GM19023 (cell line): ENCODE results near the gene IDH3B.
"Not testable (repeated sequence)": the region's sequence is repeated elsewhere in the genome, so short reads cannot be mapped to it uniquely, and the experiment has no call there.

ENCODE experiments used
- ATAC-seq: cut with Tn5 transposase; IDR thresholded peaks from one replicate; pipeline ENCODE4 v1.9.1; 2021; ENCODE audit warnings: mild to moderate bottlenecking, moderate library complexity; ENCODE audit not compliant: unreplicated experiment

IDH3B gene

DNA sequence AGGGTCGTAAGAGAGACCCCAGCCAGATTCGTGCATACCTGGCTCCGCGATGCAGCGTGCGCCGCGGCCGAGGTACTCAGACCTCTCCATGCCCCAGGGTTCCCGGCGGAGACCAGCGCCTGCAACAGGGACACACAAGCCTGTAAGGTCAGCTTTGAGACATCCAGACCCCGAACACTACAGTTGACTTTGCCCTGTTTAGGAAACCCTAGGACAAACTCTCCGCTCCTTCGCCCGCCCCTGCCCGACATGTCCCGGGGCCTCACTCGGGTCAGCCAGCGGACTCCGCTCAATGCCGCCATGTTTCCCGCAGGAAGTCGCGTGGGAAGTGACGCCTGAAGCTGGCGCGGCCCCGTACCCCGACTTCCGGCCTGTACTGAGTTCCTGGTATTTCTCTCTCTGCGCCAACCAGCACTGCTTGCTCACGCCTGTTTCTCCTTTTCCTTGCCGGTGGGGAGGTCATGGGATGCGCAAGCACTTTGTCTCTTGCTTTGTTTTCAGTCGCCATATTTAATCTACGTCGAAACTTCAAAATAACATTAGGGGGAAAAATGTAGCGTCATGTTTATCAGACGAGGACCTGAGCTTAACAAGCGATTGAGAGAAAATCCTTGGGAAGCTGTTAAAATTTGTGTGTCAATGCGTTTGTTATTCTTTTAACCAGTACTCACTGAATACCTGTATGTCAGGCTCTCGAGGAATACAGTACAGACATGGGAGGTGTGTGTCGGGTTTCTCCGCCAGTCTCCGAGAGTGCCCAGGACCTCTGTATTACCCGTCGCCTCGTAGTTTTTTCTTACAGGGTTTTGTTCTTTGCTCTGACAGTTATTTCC, at the start of gene IDH3B:
Gene IDH3B, minus strand, starts transcription at position 330 of the 833 bp plus-strand sequence. Its CDS starts 28 bp downstream, at position 302.
- ATAC-seq, result peak; percentile 96

- no peak for ATAC-seq
Measured at GRCh38 chr20:2713285-2713684, 49.3 kb upstream of the IDH3B start.

- ATAC-seq, result no peak
Measured at GRCh38 chr20:2709205-2709981, 45.4 kb upstream of the IDH3B start.

GRCh38 chr20:2708665-2709064, 44.6 kb upstream of the IDH3B start:
- no peak for ATAC-seq

DNA sequence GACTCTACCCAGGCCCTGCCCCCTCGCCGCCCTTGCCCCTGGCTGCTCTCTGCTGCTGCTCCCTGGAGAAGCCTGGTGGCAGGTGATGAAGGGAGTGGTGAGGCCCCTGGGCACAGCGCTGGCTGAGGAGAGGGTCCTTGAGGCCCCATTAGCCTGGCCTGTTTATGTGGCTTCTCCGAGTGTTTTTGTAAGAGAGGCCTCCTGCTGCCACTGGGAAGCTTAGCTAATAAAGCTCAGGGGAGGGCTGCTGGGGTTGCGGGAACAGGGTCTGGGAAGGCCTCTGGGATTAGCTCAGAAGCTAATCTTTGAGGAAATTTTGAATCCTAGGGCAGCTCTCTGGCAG, 44.0 kb upstream of the IDH3B start:
- no peak for ATAC-seq

GRCh38 chr20:2707353-2708072, 43.5 kb upstream of the IDH3B start:
- ATAC-seq, result no peak

GRCh38 chr20:2706688-2707352, 42.8 kb upstream of the IDH3B start:
- ATAC-seq, result no peak

- no peak for ATAC-seq
Measured at GRCh38 chr20:2705931-2706645, 42.1 kb upstream of the IDH3B start.

DNA sequence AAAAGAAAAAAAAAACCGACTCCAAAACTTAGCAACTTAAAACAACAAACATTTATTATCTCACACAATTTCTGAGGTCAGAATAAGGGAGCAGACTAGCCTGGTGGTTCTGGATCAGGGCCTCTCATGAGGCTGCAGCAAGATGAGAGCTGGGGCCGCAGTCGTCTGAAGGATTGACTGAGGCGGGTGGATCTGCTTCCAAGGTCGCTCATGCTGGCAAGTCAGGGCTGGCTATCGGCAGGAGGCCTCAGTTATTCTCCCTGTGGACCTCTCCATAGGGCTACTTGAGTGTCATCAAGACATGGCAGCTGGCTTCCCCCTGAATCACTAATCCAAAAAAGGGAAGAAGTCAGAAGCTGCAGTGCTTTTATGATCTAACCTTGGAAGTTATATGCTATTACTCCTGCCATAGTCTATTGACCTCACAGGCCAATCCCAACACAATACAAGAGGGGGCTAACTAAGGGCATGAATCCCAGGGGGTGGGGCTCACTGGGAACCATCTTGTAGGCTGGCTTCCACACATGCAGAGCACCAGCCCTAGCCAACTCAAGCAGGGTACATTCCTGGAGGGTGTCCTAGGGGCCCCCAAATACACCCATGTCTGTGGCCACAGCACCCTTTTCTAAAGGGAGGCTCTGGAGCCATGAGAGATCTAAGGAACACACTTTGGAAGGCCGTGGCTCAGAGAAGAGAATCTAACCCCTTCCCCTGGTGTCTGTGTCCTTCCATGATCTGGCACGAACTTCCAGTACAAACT, 39.9 kb upstream of the IDH3B start:
- ATAC-seq, result no peak

- no peak for ATAC-seq
Measured at GRCh38 chr20:2701671-2702081, 37.7 kb upstream of the IDH3B start.

DNA sequence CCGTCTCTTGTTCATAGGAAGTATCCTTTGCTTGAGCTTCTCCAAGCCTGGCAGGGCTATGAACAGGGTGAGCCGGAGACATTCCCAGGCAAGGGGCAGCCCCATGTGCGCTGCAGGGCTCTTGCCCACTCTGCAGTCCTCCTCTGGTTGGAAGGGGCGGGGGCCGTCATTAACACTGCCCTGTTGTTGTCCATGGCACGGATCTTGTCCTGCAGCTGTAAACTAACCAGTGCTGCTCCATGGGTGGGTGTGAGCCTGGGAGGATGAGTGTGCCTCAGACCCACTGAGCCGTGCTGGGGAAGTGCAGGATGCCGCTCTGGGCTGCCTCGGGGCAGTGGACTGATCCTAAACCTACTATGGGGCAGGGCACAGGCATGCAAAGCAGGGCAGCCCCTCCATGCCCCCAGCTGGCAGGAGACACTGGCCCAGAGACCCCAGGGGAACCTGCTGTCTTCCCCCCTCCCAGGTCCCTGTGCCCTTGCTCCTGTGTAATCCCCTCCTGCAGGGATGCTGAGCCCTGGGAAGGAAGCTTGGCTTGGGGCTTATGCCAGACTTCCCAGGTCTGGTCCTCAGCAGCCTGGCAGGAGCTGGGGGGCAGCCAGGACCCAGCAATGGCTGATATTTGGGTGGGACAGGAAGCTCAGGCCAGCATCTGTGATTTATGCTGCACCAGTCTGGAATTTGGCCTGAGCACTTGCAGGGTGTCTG, 37.1 kb upstream of the IDH3B start:
- no peak for ATAC-seq

DNA sequence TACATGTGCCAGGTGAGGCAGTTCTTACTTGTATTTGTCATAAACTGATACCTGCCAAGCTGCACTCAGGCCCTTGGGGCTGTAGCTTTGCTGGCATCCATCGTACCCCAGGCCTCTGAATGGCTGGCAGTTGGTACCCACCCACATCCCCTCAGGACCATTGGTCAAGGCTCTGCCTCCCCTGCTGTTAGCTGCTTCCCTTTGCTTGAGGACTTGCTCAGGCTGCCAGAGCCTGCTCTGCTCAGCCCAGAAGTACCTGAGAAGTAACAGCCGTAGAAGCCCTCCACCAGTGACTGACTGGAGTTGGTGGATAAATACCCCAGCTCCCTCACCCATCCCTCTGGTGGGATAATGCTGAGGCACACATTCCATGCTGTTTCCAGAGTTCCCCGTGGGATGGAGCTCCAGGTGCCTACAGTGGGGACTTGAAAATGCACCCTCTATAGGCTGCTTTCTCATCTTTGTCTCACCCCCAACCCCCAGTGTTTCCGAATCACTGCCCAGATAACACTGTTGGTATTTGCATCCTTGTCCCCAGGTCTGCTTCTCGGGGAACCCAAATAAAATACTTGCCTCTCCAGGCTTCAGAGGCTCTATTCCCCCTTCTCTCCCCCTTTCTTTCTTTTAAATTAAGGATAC, 35.9 kb upstream of the IDH3B start:
- no peak for ATAC-seq

DNA sequence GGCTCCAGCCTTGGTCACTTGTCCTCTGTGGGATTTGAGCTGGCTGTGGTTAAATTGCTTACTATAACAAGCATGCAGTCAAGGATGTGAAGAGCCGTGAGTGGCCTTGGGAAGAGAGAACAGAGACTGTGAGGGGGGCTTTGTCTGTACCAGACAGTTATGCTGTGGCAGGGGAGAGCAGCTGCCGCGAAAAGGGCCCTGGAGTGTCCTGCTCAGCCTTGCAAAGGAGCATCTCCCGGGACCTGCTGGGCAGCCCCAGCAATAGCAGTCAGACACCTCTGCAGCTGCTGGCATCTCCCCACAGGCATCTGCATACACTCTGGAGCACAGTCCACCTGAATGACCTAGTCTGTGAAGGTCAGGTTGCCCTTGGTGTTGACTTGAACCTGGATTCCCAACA, 34.9 kb upstream of the IDH3B start:
- no peak for ATAC-seq

DNA sequence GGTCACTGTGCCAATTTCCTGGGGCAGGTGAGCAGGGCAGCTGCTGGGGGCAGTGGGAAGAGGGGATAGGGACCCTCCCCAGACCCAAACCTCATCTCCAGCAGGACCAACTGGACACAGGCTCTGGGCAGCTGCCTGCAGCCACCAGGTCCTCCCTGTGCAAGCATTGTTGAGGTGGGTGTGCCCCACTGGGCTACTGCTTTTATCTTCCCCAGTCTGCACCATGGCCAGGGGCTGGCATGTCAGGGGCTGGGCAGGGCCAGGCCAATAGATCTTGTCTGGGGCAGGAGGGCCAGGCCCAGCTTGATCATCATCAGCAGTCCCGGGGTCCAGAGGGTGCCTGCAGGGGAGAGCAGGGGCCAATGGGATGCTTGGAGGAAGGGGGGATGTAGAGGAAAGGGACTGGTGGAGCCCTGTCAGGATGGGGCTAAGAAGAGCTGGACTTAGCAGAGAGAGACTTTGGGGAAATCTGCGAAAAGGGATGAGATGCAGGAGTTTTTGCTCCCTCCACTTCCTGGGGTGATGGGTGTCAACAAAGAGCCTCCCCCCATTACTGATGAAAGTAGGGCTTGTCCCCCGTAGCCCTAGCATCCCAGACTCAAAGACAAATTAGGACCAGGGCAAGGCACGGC, 34.3 kb upstream of the IDH3B start:
- no peak for ATAC-seq

- no peak for ATAC-seq
Measured at GRCh38 chr20:2697768-2698167, 33.8 kb upstream of the IDH3B start.

GRCh38 chr20:2696646-2697045, 32.6 kb upstream of the IDH3B start:
- no peak for ATAC-seq

DNA sequence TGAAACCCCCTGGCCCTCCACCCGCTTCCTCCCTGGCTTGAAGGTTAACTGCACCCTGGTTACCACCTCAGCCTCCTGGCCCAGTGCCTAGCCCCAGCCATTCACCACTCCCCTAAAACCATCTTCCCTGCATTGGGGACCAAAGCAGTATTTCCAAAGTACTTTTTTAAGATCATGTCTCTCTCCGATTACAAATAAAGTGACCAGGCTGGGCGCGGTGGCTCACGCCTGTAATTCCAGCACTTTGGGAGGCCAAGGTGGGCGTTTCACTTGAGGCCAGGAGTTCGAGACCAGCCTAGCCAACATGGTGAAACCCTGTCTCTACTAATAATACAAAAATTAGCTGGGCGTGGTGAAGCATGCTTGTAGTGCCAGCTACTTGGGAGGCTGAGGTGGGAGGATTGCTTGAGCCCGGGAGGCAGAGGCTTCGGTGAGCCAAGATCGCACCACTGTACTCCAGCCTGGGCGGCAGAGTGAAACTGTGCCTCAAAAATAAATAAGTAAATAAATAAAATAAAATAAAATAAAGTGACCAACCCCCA, 32.0 kb upstream of the IDH3B start:
- ATAC-seq, result not testable (repeated sequence)
